Activated naive CD4-positive, alpha-beta T cell (primary cell): ENCODE results near the gene UBXN11.
"Not testable (repeated sequence)": the region's sequence is repeated elsewhere in the genome, so short reads cannot be mapped to it uniquely, and the experiment has no call there.

Experiments
- DNase-seq, 4 experiments: peaks; one replicate each; lab custom pipeline; 2025; lab: John Stamatoyannopoulos, UW

Gene UBXN11

DNA sequence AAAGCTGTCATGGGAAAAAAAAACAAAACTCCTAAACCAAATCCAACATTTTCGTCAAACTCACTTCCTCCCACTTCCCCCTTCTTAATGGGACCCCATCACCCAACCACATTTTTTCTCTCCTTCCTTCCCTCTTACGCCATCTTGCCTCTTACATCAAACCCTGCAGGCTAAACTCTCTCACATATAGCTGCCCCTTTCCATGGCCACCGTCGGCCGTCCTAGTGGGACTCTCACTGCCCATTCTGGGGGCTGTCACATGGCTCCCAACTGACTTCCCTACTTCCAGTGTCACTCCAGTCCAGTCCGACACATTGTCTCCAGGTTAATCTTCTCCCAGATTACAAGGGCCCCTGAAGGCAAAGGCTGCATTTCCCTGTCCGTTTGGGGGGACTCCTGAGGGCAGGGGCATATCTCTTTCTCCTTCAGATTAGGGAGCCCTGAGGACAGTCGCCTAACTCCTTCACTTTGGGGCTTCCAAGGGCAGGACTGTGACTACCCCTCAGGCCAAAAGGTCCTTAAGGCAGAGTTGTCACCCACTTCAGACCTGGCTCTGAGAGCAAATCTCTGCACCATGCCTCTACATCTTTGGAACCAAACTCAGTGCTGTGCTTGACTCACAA, 658 bp downstream of the UBXN11 start:
- DNase-seq = no peak

GRCh38 chr1:26302733-26303405, 3.6 kb downstream of the UBXN11 start:
- DNase-seq = no peak

DNA sequence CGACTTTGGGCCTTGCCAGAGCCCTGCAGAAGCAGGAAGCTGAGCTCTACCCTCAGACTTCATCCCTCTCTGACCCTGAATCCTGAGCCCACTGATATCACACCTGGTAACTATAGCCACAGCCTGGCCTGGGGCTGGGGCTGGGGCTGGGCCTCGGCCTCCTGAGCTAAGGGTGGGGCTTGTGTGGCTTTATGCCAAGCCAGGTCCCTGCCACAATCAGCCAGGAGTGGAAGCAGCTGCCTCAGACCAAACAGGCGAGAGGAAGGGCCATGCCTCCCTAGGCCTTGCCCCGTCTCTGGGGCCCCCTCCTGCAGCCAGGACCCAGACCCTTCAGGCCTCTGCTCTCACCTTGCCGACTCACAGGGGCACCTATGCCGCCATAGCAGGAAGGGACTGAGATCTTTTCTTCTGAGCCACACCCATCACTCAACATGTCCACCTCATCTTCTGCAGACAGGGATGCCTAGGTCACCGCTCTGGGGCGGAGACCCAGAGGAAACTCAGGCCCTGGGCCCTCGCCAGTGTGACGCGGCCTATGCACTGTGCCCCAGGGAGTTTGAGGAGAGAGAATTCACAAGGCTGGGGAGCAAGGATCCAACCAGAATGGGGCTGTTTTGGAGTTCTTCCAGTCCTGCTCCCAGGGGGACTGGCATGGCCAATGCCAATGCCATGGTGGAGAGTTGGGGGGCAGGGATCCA, 5.7 kb downstream of the UBXN11 start:
- no peak for DNase-seq

DNA sequence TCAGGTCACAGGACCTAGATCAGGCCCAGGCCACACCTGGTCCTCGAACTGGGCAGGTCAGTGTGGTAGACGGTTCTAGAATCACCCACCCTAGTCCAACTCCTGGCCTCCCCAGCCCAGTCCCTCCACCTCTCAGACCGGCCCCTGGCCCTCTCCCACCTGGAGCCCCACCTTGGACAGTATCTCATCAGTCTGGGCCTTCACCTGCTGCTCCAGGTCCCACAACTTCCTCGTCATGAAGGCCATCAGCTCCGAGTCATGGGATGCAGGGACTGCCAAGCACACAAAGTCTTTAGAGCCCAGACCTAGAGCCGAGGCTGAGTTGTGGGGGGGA, 8.7 kb downstream of the UBXN11 start:
- no peak for DNase-seq

DNA sequence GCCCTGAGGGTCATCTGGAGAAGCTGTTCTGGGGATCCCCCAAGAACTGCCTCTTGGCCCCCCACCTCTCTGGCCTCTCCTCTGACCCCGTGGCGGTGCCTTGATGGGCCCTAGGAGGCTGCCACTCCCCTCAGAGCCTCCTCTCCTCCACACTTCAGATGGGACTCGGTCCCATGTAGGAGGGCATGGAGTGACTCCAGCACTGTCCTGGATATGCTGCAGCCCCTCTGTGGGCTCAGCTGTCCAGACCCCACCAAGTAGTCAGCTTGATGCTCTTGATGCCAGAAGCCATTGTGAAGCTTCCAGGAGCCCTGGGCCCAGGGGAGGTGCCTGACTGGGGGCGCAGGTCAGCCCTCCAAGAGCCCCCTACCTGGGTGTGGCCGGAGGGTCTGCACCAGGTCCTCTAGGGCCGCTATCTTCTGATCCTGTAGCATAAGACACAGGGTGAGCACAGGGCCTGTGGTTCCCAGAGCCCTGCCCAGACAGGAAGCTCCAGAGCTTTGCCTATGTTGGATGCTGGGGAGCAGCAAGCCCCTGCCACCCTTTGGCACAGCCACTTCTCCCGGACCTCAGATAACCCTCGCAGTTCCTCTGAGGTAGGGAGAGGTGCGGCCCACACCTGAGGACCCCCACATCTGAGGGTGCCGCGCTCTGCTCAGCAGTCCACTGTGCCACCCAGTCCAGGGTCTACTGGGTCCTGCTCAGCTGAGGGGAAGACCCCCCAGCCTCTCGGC, 9.2 kb downstream of the UBXN11 start:
- no peak for DNase-seq

GRCh38 chr1:26296340-26297056, 9.9 kb downstream of the UBXN11 start:
- no peak for DNase-seq

DNA sequence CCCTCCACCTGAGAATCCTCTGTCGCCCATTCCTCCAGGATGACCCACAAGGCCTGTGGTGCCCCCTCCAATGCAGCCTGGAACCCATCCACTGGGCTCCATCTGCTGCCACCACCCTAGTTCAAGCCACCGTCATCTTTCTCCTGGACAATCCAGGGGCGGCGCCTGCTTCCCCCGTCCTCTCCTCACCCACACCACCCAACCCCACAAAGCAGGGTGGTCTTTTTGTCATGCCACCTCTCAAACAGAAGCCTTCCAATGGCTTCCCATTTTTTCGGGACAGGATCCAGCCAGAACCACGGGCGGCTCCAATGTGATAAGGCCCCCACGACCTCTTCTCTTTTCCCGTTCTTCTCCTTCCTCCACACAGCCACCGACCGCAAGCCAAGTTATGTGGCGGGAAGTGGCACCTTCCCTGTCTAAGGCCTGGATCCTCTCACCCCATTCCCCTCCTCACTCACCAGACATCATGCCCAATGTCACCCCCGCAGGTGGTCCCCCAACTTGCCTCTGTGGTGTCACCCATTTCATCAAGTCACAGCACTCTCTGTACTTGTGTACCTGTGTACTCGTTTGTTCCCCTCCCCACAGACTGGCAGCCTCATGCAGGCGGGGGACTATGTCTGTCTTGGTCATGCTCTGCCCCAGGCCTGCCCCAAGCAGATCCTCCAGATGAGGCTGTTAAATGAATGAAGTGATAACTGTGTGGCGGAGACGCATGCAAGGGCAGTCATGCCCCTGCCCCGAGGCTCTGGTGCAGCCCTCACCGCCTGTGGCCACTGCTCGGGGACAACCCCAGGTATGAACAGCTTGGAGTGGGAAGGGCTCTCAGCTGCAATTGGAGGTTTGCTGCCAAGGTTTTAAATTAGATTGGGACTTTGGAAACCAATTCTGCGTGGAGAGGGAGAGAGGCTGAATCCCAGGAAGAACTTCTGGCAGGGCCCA, 11.0 kb downstream of the UBXN11 start:
- DNase-seq = no peak

DNA sequence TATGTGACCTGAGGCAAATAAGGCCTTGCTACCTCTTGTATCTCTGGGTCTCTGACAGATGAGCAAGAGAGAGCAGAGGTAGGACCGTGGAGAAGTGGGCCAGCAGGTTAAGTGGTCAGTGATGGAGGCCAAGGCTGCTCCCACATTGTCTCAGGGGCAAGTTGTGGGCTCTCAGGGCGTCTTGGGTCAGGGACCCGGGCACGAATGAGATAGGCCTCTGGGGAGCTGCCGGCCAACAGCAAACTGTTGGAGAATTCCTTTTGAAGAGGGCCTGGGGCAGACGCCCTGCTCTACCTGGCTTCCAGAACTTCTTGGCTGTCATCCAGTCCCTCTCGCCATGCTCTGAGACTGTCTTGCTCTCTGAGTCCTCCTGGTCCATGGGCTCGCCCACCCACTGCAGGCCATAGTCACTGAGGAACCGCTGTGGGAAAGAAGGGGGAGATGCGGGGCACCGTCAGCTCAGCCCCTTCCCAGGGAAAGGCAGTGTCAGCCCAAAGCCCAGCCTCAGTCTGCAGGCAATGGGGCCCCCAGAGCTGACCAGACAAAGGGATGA, 12.4 kb downstream of the UBXN11 start:
- no peak for DNase-seq

GRCh38 chr1:26292735-26293134, 13.7 kb downstream of the UBXN11 start:
- not testable (repeated sequence) for DNase-seq

DNA sequence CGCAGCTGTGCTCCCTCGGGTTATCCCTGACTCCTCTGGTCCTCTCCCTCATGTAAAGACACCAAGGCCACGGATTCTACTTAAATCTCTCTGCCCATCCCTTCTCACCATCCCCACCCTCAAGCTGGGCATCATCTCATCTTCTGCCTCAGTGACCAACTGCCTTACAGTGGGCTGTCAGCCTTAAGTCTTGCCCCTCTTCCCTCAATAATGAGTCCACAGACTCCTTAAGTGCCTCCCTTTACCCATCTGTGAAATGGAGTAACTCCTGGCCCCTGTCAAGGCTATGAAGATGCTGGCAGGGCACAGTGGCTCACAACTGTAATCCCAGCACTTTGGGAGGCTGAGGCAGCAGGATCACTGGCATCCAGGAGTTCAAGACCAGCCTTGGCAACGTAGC, 14.5 kb downstream of the UBXN11 start:
- no peak for DNase-seq

- no peak for DNase-seq
Measured at GRCh38 chr1:26291433-26291832, 15.0 kb downstream of the UBXN11 start.

DNA sequence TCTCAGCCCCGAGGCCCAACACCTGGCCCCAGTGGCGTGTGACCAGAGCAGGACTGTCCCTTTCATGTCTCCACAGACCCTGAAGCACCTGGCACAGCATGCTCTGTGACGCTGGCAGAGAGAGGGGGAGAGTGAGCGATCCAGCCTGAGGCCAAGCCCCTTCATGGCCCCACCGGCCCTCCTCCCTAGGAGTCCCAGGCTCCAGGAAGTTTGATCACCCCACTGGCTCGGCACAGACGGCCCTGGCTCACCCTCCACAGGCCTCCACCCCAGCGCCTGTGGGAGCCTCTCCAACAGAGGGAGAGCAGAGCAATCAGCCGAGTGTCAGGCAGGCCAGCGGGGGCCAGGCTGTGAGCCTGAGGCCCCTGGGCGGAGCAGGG, 15.6 kb downstream of the UBXN11 start:
- no peak for DNase-seq

DNA sequence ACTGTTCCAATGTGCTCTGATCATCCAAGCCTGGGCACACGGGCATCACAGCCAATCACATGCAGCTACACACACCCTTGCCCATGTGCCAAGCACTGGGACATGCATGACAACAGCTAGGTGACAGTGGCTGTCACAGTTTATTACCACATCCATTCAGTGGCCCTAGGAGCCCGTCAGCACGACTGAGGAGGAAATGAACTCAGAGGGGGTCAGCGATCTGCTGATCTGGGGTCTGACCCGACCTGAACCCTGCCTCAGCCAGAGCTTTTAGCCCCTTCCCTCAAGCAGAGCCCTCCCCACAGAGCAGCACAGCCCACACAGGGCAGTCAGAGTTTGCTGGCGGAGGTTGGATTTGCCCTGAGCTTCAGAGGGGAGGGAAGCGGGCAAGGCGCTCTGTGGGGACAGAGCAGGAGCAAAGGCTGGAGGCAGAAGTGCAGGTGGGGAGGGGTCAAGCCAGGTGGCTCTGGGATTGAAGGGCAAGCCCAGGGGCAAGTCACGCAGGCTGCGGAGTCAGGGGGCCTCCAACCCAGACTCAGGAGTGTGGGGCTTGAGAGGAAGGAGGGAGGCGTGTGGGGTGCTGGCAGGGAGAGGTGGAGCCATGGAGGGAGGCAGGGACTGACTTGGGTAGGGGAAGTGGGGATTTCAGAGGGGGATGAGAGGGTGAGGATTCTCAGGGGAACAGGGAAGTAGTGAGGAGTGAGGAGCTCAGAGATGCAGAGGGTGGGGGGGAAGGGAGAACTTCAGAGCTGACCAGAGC, 16.1 kb downstream of the UBXN11 start:
- DNase-seq = no peak

DNA sequence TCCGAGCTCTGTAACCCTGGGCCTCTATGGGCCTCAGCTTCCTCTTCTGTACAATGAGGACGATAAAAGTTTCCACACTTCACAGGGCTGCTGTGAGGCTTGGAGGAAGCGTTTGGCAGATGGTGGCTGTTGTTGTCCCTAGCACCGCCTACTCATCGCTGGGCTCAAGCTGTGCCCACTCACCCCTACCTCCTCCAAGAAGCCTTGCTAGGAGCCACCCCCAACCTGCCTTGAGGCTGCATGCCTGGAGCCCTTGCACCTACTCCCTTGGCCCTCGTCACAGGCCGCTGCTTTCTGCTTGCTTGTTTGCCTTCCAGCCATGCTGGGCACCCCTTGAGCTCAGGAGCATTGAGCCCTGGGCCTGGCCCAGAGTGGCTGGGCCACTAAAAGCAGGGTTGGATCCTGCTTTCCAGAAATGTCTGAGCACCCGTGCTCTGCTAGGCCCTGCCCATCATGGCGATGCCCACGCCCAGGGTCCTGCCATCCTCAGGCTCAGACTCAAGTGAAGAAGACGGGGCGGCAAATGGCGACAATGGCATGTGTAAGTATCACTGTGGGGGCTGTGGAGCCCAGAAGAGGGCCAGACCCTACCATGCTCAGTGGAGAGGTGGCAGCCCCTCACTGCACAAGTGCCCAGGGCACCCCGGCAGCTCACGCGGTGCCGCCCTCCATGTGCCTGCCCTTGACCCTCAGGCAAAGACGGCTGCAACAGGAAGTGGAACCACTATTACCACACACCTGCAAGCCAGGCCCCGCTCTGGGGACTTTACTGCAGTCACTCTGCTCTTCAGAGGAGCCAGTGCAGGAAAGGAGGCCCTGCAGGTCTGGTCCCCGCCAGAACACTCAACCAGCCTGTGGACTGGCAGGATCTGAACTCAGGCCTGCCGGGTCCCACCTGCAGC, 17.0 kb downstream of the UBXN11 start:
- DNase-seq = no peak

DNA sequence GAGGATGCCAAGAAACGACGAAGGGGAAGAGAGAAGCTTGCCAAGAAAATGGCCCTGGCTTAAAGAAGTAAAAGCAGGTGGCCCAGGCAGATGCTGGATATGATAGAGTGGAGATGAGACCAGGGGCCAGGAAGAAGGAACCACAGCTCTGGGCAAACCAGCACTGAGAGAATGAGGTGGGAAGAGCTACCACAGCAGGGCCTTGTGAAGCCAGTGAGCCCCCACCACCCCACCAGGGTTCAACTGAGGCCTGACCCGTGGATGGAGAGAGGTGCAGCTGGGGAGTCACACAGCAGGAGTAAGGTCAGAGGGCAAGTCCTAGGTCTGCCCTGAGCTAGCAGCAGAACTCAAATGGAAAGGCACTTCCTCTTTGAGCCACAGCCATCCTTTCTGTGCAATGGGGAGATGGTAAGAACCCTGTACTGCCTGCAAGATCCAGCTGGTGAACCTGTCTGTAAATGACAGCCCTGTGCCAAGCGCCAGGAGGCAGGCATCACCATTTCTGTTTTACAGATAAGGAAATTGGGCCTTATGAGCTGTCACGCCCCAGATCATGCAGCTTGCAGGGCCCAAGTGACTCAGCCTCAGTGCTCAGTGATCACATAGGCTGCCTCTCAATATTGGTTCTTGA, 18.0 kb downstream of the UBXN11 start:
- DNase-seq = peak in 2 of 4 experiments; percentile 9 to 30

GRCh38 chr1:26287811-26288210, 18.6 kb downstream of the UBXN11 start:
- no peak for DNase-seq

DNA sequence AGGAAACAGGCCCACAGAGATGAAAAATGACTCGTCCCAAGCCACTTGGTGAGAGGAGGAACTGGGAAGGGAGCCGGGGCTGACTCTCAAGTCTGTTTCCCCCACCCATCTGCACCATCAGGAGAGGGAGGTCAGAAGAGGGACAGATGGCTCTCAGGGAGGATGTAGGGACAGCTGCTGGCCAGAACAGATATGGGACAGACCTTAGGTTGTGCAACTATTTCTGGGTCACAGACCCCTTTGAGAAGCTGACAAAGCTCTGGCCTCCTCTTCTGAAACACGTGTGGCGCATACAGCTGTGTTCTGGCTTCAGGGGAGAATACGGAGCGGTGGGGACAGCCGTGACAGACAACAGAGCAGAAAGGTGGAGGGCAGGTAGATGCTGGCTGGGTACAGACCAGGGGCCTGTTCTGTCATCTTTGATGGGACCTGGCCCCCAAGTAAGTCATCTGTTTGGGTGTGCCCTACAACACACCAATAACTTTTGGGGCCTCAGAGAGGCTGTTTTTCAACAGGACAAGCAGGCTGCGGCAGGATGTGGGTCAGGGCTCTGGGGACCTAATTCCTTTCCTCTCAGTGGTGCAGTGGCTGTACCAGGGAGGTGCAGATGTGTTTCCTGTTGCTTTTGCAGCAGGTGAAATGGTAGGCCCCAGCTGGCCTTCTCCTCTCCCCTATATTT, 19.3 kb downstream of the UBXN11 start:
- DNase-seq = peak in 2 of 4 experiments; percentile 49 to 61

DNA sequence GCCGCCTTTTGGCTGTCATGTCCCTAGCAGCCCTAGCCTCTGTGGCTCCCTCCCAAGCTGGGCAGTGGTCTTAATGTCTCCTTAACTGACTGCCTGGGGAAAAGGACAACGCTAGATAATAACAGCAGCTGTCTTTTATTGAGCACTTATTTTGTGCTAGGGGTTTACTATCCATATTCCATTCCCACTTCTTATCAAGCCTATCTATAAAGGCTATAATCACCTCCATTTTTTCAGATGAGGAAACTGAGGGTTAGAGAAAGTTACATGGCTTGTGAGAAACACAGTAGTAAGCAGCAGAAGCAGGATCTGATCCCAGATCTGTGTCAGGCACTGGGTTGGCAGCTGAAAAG, 20.4 kb downstream of the UBXN11 start:
- no peak for DNase-seq
